ENCODE data around the gene GMDS.

GMDS gene

DNA sequence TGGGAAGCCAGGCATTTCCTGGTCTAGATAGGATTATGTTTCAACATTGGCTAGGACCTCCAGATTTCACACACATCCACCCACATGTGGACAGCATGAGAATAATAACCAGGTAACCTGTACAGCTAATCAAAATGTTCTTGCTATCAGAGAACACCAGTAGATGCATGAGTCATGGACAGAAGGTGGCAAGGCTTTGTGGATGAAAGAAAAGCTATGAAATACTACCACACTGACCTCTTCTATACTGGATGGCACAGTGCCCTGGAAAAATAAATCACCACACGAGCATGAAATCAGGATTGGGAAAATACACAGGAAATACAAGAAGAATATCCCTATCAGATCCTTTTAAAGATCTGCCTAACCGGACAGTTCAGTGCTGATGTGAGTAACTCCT lies 113.0 kb downstream of the GMDS start:
- Histone ChIP-seq H3K4me1 (ENCODE audit: control insufficient read depth in 2 of 2, insufficient read depth in 2 of 2, low read length in 2 of 2) (peaks cover 0 to 6% of the 10 kb centered on the region in 2 donors), H3K9me3 (ENCODE audit: control insufficient read depth in 2 of 2, low read length in 2 of 2) (no peaks in the 10 kb centered on the region), H3K27ac (ENCODE audit: low read depth in 2 of 2, low read length in 2 of 2) (no peak overlapping the region), H3K36me3 (ENCODE audit: control insufficient read depth in 2 of 2, insufficient read depth in 2 of 2, low read length in 2 of 2) (no peaks in the 10 kb centered on the region), H3K4me3 (ENCODE audit: low read length in 2 of 2) (no peak overlapping the region), H3K9ac (ENCODE audit: low read depth in 1 of 2, low read length in 2 of 2) (no peak overlapping the region), H3K27me3 (ENCODE audit: control insufficient read depth in 2 of 2, insufficient read depth in 2 of 2, low read length in 2 of 2) (no peaks in the 10 kb centered on the region)

DNA sequence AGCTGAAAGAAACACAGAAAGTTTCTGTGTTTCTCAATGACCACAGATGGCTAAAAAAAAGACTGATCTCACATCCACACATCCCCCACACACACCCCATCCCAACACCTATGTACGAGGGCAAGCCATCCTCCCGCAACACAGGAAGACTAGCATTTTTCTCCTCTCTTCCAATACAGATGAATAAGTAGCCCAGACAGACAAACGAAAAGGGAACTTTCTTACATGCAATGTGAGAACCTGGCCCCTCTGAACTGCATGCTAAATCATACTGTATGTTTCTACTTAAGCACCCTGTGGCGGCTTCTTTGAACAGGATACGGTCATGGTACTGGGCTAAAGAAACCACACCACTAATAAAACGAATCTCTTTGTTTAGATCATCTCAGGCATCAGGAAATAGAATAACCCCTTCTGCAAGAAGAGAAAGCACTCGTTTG lies 116.2 kb downstream of the GMDS start:
- H3K27ac ChIP-seq (ENCODE audit: low read depth in 2 of 2, low read length in 2 of 2): no peak overlapping the region
- H3K9ac ChIP-seq (ENCODE audit: low read depth in 1 of 2, low read length in 2 of 2): no peak overlapping the region
- H3K9me3 ChIP-seq (ENCODE audit: control insufficient read depth in 2 of 2, low read length in 2 of 2): no peaks in the 10 kb centered on the region
- H3K4me3 ChIP-seq (ENCODE audit: low read length in 2 of 2): no peak overlapping the region
- no peaks in the 10 kb centered on the region for H3K27me3 ChIP-seq (ENCODE audit: control insufficient read depth in 2 of 2, insufficient read depth in 2 of 2, low read length in 2 of 2)
- H3K36me3 ChIP-seq (ENCODE audit: control insufficient read depth in 2 of 2, insufficient read depth in 2 of 2, low read length in 2 of 2): peaks cover 3 to 4% of the 10 kb centered on the region in 2 donors
- H3K4me1 ChIP-seq (ENCODE audit: control insufficient read depth in 2 of 2, insufficient read depth in 2 of 2, low read length in 2 of 2): peaks cover 0 to 6% of the 10 kb centered on the region in 2 donors

DNA sequence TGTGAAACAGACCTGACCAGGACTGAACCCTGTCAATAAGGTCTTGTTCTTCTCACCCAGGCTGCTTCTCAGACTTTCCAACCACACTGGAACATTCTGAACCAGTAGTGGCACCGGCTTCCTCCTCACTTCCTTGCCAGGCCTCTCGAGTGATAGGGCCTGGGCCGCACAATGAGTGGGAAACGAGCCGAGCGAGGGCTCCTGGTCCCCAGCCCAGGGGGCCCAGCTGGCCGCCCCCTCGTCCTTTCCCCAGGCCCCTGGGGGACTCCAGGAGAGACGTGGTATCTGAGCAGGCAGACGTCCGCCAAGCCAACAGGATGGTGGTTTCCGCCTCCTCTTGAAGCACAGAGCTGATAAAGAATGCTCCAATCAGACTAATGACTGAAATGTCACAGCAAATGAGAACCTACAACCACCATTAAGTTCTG lies 117.9 kb downstream of the GMDS start:
- no peaks in the 10 kb centered on the region for H3K4me1 ChIP-seq (ENCODE audit: control insufficient read depth in 2 of 2, insufficient read depth in 2 of 2, low read length in 2 of 2)
- no peak overlapping the region for H3K27ac ChIP-seq (ENCODE audit: low read depth in 2 of 2, low read length in 2 of 2)
- H3K9me3 ChIP-seq (ENCODE audit: control insufficient read depth in 2 of 2, low read length in 2 of 2): no peaks in the 10 kb centered on the region
- no peak overlapping the region for H3K9ac ChIP-seq (ENCODE audit: low read depth in 1 of 2, low read length in 2 of 2)
- no peaks in the 10 kb centered on the region for H3K27me3 ChIP-seq (ENCODE audit: control insufficient read depth in 2 of 2, insufficient read depth in 2 of 2, low read length in 2 of 2)
- H3K36me3 ChIP-seq (ENCODE audit: control insufficient read depth in 2 of 2, insufficient read depth in 2 of 2, low read length in 2 of 2): peaks cover 3 to 4% of the 10 kb centered on the region in 2 donors
- H3K4me3 ChIP-seq (ENCODE audit: low read length in 2 of 2): no peak overlapping the region

DNA sequence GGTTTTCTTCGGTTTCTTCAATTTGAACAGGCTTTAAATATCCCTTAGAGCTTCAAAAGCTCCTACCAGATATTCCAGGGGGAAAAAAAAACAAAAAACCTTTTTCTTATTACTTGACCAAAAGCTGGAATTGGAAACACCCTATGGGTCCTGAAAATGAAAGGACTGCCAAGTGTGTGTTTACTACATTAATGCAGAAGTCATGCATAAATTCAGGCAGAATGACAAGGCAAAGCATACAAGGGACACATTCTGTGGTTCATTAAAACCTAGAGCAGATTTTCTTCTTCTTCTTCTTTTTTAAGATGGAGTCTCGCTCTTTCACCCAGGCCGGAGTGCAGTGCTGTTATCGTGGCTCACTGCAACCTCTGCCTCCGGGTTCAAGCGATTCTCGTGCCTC lies 119.1 kb downstream of the GMDS start:
- H3K36me3 ChIP-seq (ENCODE audit: control insufficient read depth in 2 of 2, insufficient read depth in 2 of 2, low read length in 2 of 2): peaks cover 3 to 4% of the 10 kb centered on the region in 2 donors
- no peak overlapping the region for H3K27ac ChIP-seq (ENCODE audit: low read depth in 2 of 2, low read length in 2 of 2)
- H3K9me3 ChIP-seq (ENCODE audit: control insufficient read depth in 2 of 2, low read length in 2 of 2): no peaks in the 10 kb centered on the region
- no peaks in the 10 kb centered on the region for H3K4me1 ChIP-seq (ENCODE audit: control insufficient read depth in 2 of 2, insufficient read depth in 2 of 2, low read length in 2 of 2)
- no peaks in the 10 kb centered on the region for H3K27me3 ChIP-seq (ENCODE audit: control insufficient read depth in 2 of 2, insufficient read depth in 2 of 2, low read length in 2 of 2)
- H3K4me3 ChIP-seq (ENCODE audit: low read length in 2 of 2): no peak overlapping the region
- H3K9ac ChIP-seq (ENCODE audit: low read depth in 1 of 2, low read length in 2 of 2): no peak overlapping the region

DNA sequence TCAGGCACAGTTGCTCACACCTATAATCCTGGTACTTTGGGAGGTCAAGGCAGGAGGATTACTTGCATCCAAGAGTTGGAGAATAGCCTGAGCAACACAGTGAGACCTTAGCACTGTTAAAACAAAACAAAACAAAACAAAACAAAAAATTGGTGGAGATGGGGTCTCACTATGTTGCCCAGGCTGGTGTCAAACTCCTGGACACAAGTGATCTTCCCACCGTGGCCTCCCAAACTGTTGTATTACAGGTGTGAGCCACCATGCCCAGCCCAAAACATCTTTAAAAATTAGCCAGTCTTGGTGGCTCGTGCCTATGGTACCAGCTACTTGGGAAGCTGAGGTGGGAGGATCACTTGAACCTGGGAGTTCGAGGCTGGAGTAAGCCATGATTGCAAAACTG lies 120.2 kb downstream of the GMDS start:
- H3K9ac ChIP-seq (ENCODE audit: low read depth in 1 of 2, low read length in 2 of 2): no peak overlapping the region
- H3K36me3 ChIP-seq (ENCODE audit: control insufficient read depth in 2 of 2, insufficient read depth in 2 of 2, low read length in 2 of 2): peaks cover 3 to 4% of the 10 kb centered on the region in 2 donors
- H3K4me3 ChIP-seq (ENCODE audit: low read length in 2 of 2): no peak overlapping the region
- H3K27me3 ChIP-seq (ENCODE audit: control insufficient read depth in 2 of 2, insufficient read depth in 2 of 2, low read length in 2 of 2): no peaks in the 10 kb centered on the region
- H3K4me1 ChIP-seq (ENCODE audit: control insufficient read depth in 2 of 2, insufficient read depth in 2 of 2, low read length in 2 of 2): no peaks in the 10 kb centered on the region
- no peaks in the 10 kb centered on the region for H3K9me3 ChIP-seq (ENCODE audit: control insufficient read depth in 2 of 2, low read length in 2 of 2)
- H3K27ac ChIP-seq (ENCODE audit: low read depth in 2 of 2, low read length in 2 of 2): no peak overlapping the region

DNA sequence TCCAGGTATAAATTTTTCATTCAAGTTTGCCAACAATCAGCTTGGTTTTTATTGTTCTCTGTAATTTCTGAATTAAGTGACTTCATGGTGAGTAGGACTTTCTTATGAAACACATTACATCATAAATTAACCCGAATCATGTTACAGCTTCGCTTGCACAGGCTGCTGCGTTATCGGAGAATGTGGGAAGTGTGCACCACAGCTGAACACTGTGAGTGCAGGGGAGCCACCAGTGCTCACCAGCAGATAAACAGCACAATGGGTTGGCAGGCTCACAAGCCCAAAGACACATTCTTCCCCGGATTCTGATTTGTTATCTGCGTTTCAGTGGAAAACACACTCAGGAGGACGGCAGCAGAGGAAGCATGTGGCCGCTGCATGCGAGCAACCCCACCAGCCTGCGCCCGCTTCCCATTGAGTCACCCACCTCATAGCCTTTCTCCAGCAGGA lies 121.1 kb downstream of the GMDS start:
- no peaks in the 10 kb centered on the region for H3K27me3 ChIP-seq (ENCODE audit: control insufficient read depth in 2 of 2, insufficient read depth in 2 of 2, low read length in 2 of 2)
- no peak overlapping the region for H3K27ac ChIP-seq (ENCODE audit: low read depth in 2 of 2, low read length in 2 of 2)
- H3K4me1 ChIP-seq (ENCODE audit: control insufficient read depth in 2 of 2, insufficient read depth in 2 of 2, low read length in 2 of 2): no peaks in the 10 kb centered on the region
- H3K9me3 ChIP-seq (ENCODE audit: control insufficient read depth in 2 of 2, low read length in 2 of 2): no peaks in the 10 kb centered on the region
- no peak overlapping the region for H3K9ac ChIP-seq (ENCODE audit: low read depth in 1 of 2, low read length in 2 of 2)
- H3K36me3 ChIP-seq (ENCODE audit: control insufficient read depth in 2 of 2, insufficient read depth in 2 of 2, low read length in 2 of 2): peaks cover 3 to 4% of the 10 kb centered on the region in 2 donors
- H3K4me3 ChIP-seq (ENCODE audit: low read length in 2 of 2): no peak overlapping the region

DNA sequence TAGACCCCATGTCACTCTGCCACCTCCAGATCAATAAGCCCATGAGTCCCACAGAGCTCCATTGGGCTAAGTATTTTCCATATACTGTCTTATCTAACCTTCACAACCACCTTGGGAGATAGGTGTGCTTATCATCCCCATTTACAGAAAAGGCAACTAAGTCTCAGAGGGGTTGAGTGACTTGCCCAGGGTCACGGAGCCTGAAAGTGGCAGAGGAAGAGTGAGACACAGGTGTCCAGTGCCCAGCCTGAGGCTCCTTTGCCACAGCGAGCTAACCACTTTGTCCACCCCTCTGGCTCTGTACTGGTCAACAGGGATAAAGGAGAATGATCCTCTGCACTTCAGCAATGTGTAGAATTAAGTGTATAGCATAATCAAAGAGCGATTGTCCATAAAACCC lies 124.5 kb downstream of the GMDS start:
- no peaks in the 10 kb centered on the region for H3K27me3 ChIP-seq (ENCODE audit: control insufficient read depth in 2 of 2, insufficient read depth in 2 of 2, low read length in 2 of 2)
- H3K4me1 ChIP-seq (ENCODE audit: control insufficient read depth in 2 of 2, insufficient read depth in 2 of 2, low read length in 2 of 2): no peaks in the 10 kb centered on the region
- peaks cover 3 to 8% of the 10 kb centered on the region in 2 donors for H3K36me3 ChIP-seq (ENCODE audit: control insufficient read depth in 2 of 2, insufficient read depth in 2 of 2, low read length in 2 of 2)
- H3K9ac ChIP-seq (ENCODE audit: low read depth in 1 of 2, low read length in 2 of 2): no peak overlapping the region
- no peak overlapping the region for H3K4me3 ChIP-seq (ENCODE audit: low read length in 2 of 2)
- H3K9me3 ChIP-seq (ENCODE audit: control insufficient read depth in 2 of 2, low read length in 2 of 2): no peaks in the 10 kb centered on the region
- no peak overlapping the region for H3K27ac ChIP-seq (ENCODE audit: low read depth in 2 of 2, low read length in 2 of 2)

DNA sequence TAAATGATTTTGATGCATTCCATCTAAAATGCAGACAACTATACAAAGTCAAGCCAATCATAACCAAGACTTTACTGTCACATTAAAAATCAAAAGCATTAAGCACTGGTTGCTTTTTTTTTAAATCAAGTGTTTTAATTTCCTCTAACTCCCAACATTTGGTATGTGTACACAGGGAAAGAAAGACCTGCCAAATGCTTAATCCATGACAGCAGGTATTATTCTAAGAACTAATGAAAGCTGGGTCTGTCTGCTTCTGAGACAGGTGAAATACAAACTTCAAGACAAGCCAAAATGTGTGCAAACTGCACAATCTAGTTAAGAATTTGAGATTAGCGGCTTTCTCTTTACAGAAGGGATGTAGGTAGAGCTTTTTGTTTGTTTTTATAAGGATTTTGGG lies 126.1 kb downstream of the GMDS start:
- Histone ChIP-seq H3K4me3 (ENCODE audit: low read length in 2 of 2) (no peak overlapping the region), H3K27me3 (ENCODE audit: control insufficient read depth in 2 of 2, insufficient read depth in 2 of 2, low read length in 2 of 2) (no peaks in the 10 kb centered on the region), H3K9ac (ENCODE audit: low read depth in 1 of 2, low read length in 2 of 2) (no peak overlapping the region), H3K9me3 (ENCODE audit: control insufficient read depth in 2 of 2, low read length in 2 of 2) (no peaks in the 10 kb centered on the region), H3K27ac (ENCODE audit: low read depth in 2 of 2, low read length in 2 of 2) (no peak overlapping the region), H3K36me3 (ENCODE audit: control insufficient read depth in 2 of 2, insufficient read depth in 2 of 2, low read length in 2 of 2) (peaks cover 1 to 8% of the 10 kb centered on the region in 2 donors), H3K4me1 (ENCODE audit: control insufficient read depth in 2 of 2, insufficient read depth in 2 of 2, low read length in 2 of 2) (no peaks in the 10 kb centered on the region)

DNA sequence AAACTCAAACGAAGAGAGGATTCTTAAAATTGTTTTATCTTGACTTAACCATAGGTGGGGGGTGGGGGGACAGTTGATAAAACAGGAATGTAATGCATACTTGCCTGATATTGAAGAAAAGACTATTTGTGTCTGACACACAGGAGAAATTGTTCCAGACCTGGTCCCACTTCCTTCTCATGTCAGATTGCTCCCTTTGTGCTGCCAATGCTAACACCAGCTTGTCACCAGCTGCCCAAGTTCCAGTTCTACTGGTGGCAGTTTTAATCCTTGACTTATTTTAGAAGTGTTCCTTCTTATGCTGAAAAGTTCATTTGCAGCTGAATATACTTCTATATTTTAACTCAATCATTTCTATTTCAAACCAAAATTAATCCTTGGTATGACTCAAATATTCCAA lies 127.3 kb downstream of the GMDS start:
- Histone ChIP-seq H3K27ac (ENCODE audit: low read depth in 2 of 2, low read length in 2 of 2) (no peak overlapping the region), H3K36me3 (ENCODE audit: control insufficient read depth in 2 of 2, insufficient read depth in 2 of 2, low read length in 2 of 2) (peaks cover 0 to 13% of the 10 kb centered on the region in 2 donors), H3K4me1 (ENCODE audit: control insufficient read depth in 2 of 2, insufficient read depth in 2 of 2, low read length in 2 of 2) (no peaks in the 10 kb centered on the region), H3K9ac (ENCODE audit: low read depth in 1 of 2, low read length in 2 of 2) (no peak overlapping the region), H3K4me3 (ENCODE audit: low read length in 2 of 2) (no peak overlapping the region), H3K9me3 (ENCODE audit: control insufficient read depth in 2 of 2, low read length in 2 of 2) (no peaks in the 10 kb centered on the region), H3K27me3 (ENCODE audit: control insufficient read depth in 2 of 2, insufficient read depth in 2 of 2, low read length in 2 of 2) (no peaks in the 10 kb centered on the region)

DNA sequence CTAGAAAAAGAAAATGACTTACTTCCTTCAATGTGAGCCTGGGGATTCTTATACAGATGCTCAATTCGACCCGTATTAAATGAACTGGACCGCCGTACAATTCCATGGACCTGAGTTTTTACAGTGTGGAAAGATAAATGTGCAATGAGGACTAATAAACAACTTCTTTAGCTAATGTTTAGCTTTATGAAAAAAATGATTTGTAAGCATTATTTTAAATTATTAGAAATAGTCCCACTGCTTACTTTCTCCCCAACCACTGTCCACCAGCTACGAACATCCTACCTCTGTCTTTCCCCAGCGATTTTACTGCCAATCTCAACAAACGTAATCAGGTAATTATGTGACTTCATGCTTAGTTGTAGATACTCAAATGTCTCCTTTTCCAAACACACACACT lies 128.0 kb downstream of the GMDS start:
- no peak overlapping the region for H3K4me3 ChIP-seq (ENCODE audit: low read length in 2 of 2)
- peaks cover 0 to 13% of the 10 kb centered on the region in 2 donors for H3K36me3 ChIP-seq (ENCODE audit: control insufficient read depth in 2 of 2, insufficient read depth in 2 of 2, low read length in 2 of 2)
- no peaks in the 10 kb centered on the region for H3K9me3 ChIP-seq (ENCODE audit: control insufficient read depth in 2 of 2, low read length in 2 of 2)
- no peaks in the 10 kb centered on the region for H3K27me3 ChIP-seq (ENCODE audit: control insufficient read depth in 2 of 2, insufficient read depth in 2 of 2, low read length in 2 of 2)
- H3K4me1 ChIP-seq (ENCODE audit: control insufficient read depth in 2 of 2, insufficient read depth in 2 of 2, low read length in 2 of 2): no peaks in the 10 kb centered on the region
- no peak overlapping the region for H3K27ac ChIP-seq (ENCODE audit: low read depth in 2 of 2, low read length in 2 of 2)
- H3K9ac ChIP-seq (ENCODE audit: low read depth in 1 of 2, low read length in 2 of 2): no peak overlapping the region

DNA sequence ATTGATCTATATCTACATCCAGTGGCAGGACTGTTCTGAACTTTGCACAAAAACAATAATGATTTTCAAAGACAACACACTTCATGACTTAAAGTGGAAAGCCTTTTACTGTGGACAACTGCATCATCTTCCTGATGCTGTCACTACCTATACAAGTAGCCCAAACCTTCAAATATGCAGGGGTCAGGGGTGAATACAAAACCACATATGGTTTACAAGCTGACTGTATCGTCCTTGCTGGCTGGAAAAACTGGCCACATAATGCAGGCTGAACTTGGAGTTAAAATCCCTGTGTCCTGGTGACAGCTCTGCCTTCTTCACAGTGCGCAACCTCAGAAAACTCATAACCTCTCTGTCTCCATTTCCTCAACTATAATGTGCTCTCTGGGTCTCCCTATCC lies 128.9 kb downstream of the GMDS start:
- no peaks in the 10 kb centered on the region for H3K4me1 ChIP-seq (ENCODE audit: control insufficient read depth in 2 of 2, insufficient read depth in 2 of 2, low read length in 2 of 2)
- no peaks in the 10 kb centered on the region for H3K9me3 ChIP-seq (ENCODE audit: control insufficient read depth in 2 of 2, low read length in 2 of 2)
- H3K36me3 ChIP-seq (ENCODE audit: control insufficient read depth in 2 of 2, insufficient read depth in 2 of 2, low read length in 2 of 2): peaks cover 0 to 13% of the 10 kb centered on the region in 2 donors
- H3K27ac ChIP-seq (ENCODE audit: low read depth in 2 of 2, low read length in 2 of 2): no peak overlapping the region
- no peak overlapping the region for H3K9ac ChIP-seq (ENCODE audit: low read depth in 1 of 2, low read length in 2 of 2)
- H3K4me3 ChIP-seq (ENCODE audit: low read length in 2 of 2): no peak overlapping the region
- H3K27me3 ChIP-seq (ENCODE audit: control insufficient read depth in 2 of 2, insufficient read depth in 2 of 2, low read length in 2 of 2): no peaks in the 10 kb centered on the region
